ENCODE measurements around the gene CKMT2.

GRCh38 chr5:81219389-81219788, 13.7 kb upstream of the CKMT2 start:
- TF ChIP-seq CTCF (IDR thresholded peaks at IDR 0.05) (no peak), POLR2A (IDR thresholded peaks at IDR 0.05) (no peak), POLR2AphosphoS5 (IDR thresholded peaks at IDR 0.05) (no peak)

Measured in suprapubic skin (tissue), 4 donors.